Measurements from ENCODE around the gene FAF1.

DNA sequence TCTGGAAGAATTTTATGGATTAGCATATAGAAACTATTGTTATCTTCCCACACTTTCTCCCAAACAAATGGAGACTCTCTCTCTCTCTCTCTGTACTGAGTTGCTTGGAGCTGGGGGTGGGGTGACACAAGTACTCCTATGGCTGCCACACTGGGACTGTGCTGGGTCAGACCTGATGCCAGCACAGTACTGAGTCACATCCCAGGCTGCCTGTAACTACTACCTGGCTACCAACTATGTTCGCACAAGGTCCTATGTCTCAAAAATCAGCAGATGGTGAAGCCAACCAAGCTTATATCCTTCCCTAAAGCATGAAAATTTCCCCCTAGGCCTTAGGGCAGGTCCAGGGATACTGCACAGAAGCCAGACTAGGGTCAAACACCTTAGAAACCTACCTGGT, 66.6 kb downstream of the FAF1 start:
- TF ChIP-seq CTCF (IDR thresholded peaks at IDR 0.05; ENCODE audit: extremely low read depth in 1 of 2, insufficient read depth in 1 of 2, low read depth in 1 of 2, low read length in 2 of 2) (no peak), EZH2 (IDR thresholded peaks at IDR 0.05; ENCODE audit: borderline replicate concordance, low read depth, low read length, severe bottlenecking) (no peak), POLR2A (IDR thresholded peaks at IDR 0.05; ENCODE audit: low read depth, low read length) (no peak), POLR2AphosphoS5 (IDR thresholded peaks at IDR 0.05; ENCODE audit: insufficient read depth, low read depth, low read length) (no peak), JUN (IDR thresholded peaks at IDR 0.05; ENCODE audit: borderline replicate concordance, insufficient read depth, insufficient read length, low read depth) (no peak), FOS (IDR thresholded peaks at IDR 0.05; ENCODE audit: borderline replicate concordance, insufficient read depth, low read length) (no peak), GATA2 (IDR thresholded peaks at IDR 0.05; ENCODE audit: insufficient read depth, insufficient read length, low read depth, low read length) (no peak)
- TF ChIP-seq, protein P1, sequence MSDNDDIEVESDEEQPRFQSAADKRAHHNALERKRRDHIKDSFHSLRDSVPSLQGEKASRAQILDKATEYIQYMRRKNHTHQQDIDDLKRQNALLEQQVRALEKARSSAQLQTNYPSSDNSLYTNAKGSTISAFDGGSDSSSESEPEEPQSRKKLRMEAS (IDR thresholded peaks at IDR 0.05; ENCODE audit: insufficient read depth, insufficient read length): no peak
